Cardiac muscle cell (in vitro differentiated cells and primary cell): Measurements from ENCODE around the gene GNPNAT1. TPM values are rescaled to one million over a fixed set of nuclear protein-coding genes. Genes with fewer than 3 reads are reported as not detected.

Experiments used
- DNase-seq, 2 donors: peaks; one replicate each; pipeline versions ENCODE4 v3.0.0 to v3.0.0-alpha.2; 2010 to 2017; ENCODE audit warnings: low read depth in 1 of 2, low spot score in 1 of 2
- H3K27ac ChIP-seq: fragments of 200-600 bp; sonication (generic); 2 replicates; pipeline ENCODE4 v1.5.1; 2016
- H3K27me3 ChIP-seq: fragments of 200-600 bp; sonication (generic); 2 replicates; pipeline ENCODE4 v1.6.0; 2016; ENCODE audit warnings: control low read depth
- H3K36me3 ChIP-seq: fragments of 200-600 bp; sonication (generic); 2 replicates; pipeline ENCODE4 v1.5.1; 2016; ENCODE audit warnings: control low read depth
- H3K4me1 ChIP-seq: fragments of 200-600 bp; sonication (generic); 2 replicates; pipeline ENCODE4 v1.8.1; 2017; ENCODE audit warnings: low read depth, mild to moderate bottlenecking, mixed run types
- H3K4me3 ChIP-seq: fragments of 200-600 bp; sonication (generic); 2 replicates; pipeline ENCODE4 v1.5.1; 2016; ENCODE audit warnings: mild to moderate bottlenecking
- H3K9me3 ChIP-seq: fragments of 200-600 bp; sonication (generic); 2 replicates; pipeline ENCODE4 v1.5.1; 2017; ENCODE audit warnings: low read depth, mild to moderate bottlenecking, control low read depth
- CTCF ChIP-seq: IDR thresholded peaks from 2 replicates; pipeline ENCODE4 v1.5.1; 2012; ENCODE audit warnings: low read depth, mild to moderate bottlenecking, low read length
- polyA plus RNA-seq: library from polyadenylated mRNA; unstranded; fragments of >200 nt; fragmentation: Nextera tagmentation; extraction: Ambion mirVana; gene quantifications from 2 replicates; pipeline ENCODE4 v1.2.1, GENCODE V29; 2016
- total RNA-seq: library from RNA; depleted of rRNA; stranded (reverse); fragments of >200 nt; gene quantifications from 2 replicates; pipeline ENCODE4 v1.2.3, GENCODE V29; 2016

GNPNAT1 gene
- total and polyA plus RNA-seq, 2 experiments from 2014 or later, result 9.6 to 14.2 TPM

- H3K36me3 ChIP-seq, result no peaks in the 10 kb centered on the region
- H3K27ac ChIP-seq, result no peak overlapping the region
- H3K4me3 ChIP-seq, result peak overlapping the region; percentile 48
- DNase-seq, result peak in 1 of 2 donors; percentile 0
- no peak for TF ChIP-seq CTCF
- peaks cover 6% of the 10 kb centered on the region for H3K4me1 ChIP-seq
- H3K27me3 ChIP-seq, result no peaks in the 10 kb centered on the region
- no peaks in the 10 kb centered on the region for H3K9me3 ChIP-seq
Measured at GRCh38 chr14:52790011-52790755, 1.2 kb downstream of the GNPNAT1 start.

DNA sequence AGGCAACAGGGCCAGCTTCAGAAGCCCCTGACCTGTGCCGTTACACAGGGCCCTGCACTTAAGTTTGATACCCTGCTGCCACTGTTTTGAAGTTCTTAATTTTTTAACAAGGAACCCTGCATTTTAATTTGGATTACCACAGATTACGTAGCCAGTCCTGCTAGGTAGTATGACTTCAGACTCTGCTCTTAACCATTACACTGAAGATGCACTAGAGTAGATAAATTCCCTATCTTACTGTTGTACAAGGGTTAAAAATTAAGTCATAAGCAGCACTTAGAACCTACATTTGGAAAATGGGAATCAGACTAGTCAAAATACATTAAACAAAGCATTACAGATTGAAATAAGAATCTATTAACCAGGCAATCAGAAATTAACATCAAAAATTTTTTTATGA lies 2.3 kb downstream of the GNPNAT1 start:
- no peak for DNase-seq
- H3K27ac ChIP-seq, result no peak overlapping the region
- no peaks in the 10 kb centered on the region for H3K9me3 ChIP-seq
- no peak overlapping the region for H3K4me3 ChIP-seq
- no peaks in the 10 kb centered on the region for H3K36me3 ChIP-seq
- peaks cover 6% of the 10 kb centered on the region for H3K4me1 ChIP-seq
- TF ChIP-seq CTCF, result no peak
- no peaks in the 10 kb centered on the region for H3K27me3 ChIP-seq

- no peaks in the 10 kb centered on the region for H3K27me3 ChIP-seq
- DNase-seq, result no peak
- H3K4me3 ChIP-seq, result no peak overlapping the region
- peaks cover 6% of the 10 kb centered on the region for H3K4me1 ChIP-seq
- no peak for TF ChIP-seq CTCF
- H3K36me3 ChIP-seq, result peaks cover 2% of the 10 kb centered on the region
- H3K27ac ChIP-seq, result no peak overlapping the region
- no peaks in the 10 kb centered on the region for H3K9me3 ChIP-seq
Measured at GRCh38 chr14:52786887-52787286, 4.5 kb downstream of the GNPNAT1 start.

GRCh38 chr14:52783206-52783605 lies 8.2 kb downstream of the GNPNAT1 start:
- H3K4me3 ChIP-seq, result no peak overlapping the region

GRCh38 chr14:52781629-52782028 lies 9.8 kb downstream of the GNPNAT1 start:
- TF ChIP-seq CTCF, result no peak
- Histone ChIP-seq H3K9me3 (no peaks in the 10 kb centered on the region), H3K27me3 (no peaks in the 10 kb centered on the region), H3K4me3 (no peak overlapping the region), H3K27ac (no peak overlapping the region), H3K4me1 (no peaks in the 10 kb centered on the region), H3K36me3 (peaks cover 13% of the 10 kb centered on the region)
- DNase-seq, result no peak

More at GRCh38 chr14:52783206-52783605, 8.2 kb downstream of the GNPNAT1 start:
- no peak overlapping the region for H3K27ac ChIP-seq
- TF ChIP-seq CTCF, result no peak
- DNase-seq, result no peak
- no peaks in the 10 kb centered on the region for H3K4me1 ChIP-seq
- peaks cover 6% of the 10 kb centered on the region for H3K36me3 ChIP-seq
- H3K9me3 ChIP-seq, result no peaks in the 10 kb centered on the region
- H3K27me3 ChIP-seq, result no peaks in the 10 kb centered on the region
